HCT116 (cell line): ENCODE measurements around the gene PLPP2. TPM values are rescaled to one million over a fixed set of nuclear protein-coding genes. Genes with fewer than 3 reads are reported as not detected.

Experiments used
- ATAC-seq: fragments of 200-7000 bp; cut with Tn5 transposase; 2 replicates; pipeline ENCODE4 v1.9.1; 2020; ENCODE audit warnings: mild to moderate bottlenecking, moderate library complexity
- BruUV-seq: library from RNA; stranded (reverse); fragments of 400-500 nt; replicated peaks from 2 replicates; lab custom pipeline; 2021; lab: Mats Ljungman, UMichigan
- CTCF ChIA-PET: fragments of 300-600 bp; sonication (Branson Sonifier 250); formaldehyde crosslinking; loops from one replicate; lab custom pipeline; 2021; ENCODE audit warnings: antibody characterized with exemption; lab: Charles Lee
- POLR2A ChIA-PET: fragments of 300-600, 350-600 bp; sonication (Branson Sonifier 250); formaldehyde crosslinking; loops from one replicate; lab custom pipeline; 2021; ENCODE audit warnings: antibody characterized with exemption; lab: Charles Lee
- RAD21 ChIA-PET, 2 experiments: fragments of 300-600 bp; sonication (Branson Sonifier 250); formaldehyde crosslinking; loops; one replicate each; lab custom pipeline; 2023; ENCODE audit warnings: low total read pairs in 2 of 2; ENCODE audit not compliant: uncharacterized antibody in 2 of 2, unreplicated experiment in 2 of 2, low non-redundant PET in 1 of 2; lab: Charles Lee
- DNase-seq: peaks from one replicate; pipeline ENCODE4 v3.0.0-alpha.2; 2010; ENCODE audit warnings: low read depth, low spot score
- H2AFZ ChIP-seq: fragments of 200-600 bp; shearing (Covaris generic), sonication (generic); 2 replicates; pipeline ENCODE4 v1.6.1; 2017; ENCODE audit warnings: low read depth, mixed run types, mixed read lengths, antibody characterized with exemption, low read length; ENCODE audit not compliant: poor library complexity, severe bottlenecking
- H3K27ac ChIP-seq: 2 replicates; pipeline ENCODE4 v1.5.1; 2012; ENCODE audit warnings: low read depth, low read length
- H3K27me3 ChIP-seq: fragments of 200-600 bp; sonication (generic); 2 replicates; pipeline ENCODE4 v1.6.1; 2016; ENCODE audit warnings: mixed run types, low read length, mixed read lengths; ENCODE audit not compliant: insufficient read depth
- H3K36me3 ChIP-seq, 2 experiments: fragments of 200-500 bp in 1 of 2; fragments of 200-600 bp in 1 of 2; sonication (Bioruptor generic) in 1 of 2; sonication (generic) in 1 of 2; 2 replicates each; pipeline versions ENCODE4 v1.5.1 to v1.6.1; 2014 to 2016; ENCODE audit warnings: low read length in 2 of 2, inconsistent platforms in 1 of 2, mixed read lengths in 1 of 2, mixed run types in 1 of 2; ENCODE audit not compliant: insufficient read depth in 2 of 2, control insufficient read depth in 1 of 2
- H3K4me1 ChIP-seq, 2 experiments: fragments of 200-600 bp in 1 of 2; sonication (generic) in 1 of 2; 2 replicates each; pipeline versions ENCODE4 v1.5.1 to v1.6.1; 2012 to 2017; ENCODE audit warnings: low read length in 2 of 2, inconsistent platforms in 1 of 2, mild to moderate bottlenecking in 1 of 2, mixed read lengths in 1 of 2, mixed run types in 1 of 2, moderate library complexity in 1 of 2; ENCODE audit not compliant: insufficient read depth in 2 of 2, control insufficient read depth in 1 of 2
- H3K4me2 ChIP-seq: fragments of 200-600 bp; sonication (generic); 2 replicates; pipeline ENCODE4 v1.6.1; 2017; ENCODE audit warnings: mixed run types, low read length, mixed read lengths
- H3K4me3 ChIP-seq, 2 experiments: fragments of 200-600 bp in 1 of 2; sonication (generic) in 1 of 2; replicated peaks in 1 of 2; 2 replicates each; pipeline ENCODE4 v1.5.1; 2011 to 2016; ENCODE audit warnings: low read length in 2 of 2, control low read depth in 1 of 2, low read depth in 1 of 2, mild to moderate bottlenecking in 1 of 2, mixed read lengths in 1 of 2, mixed run types in 1 of 2
- H3K79me2 ChIP-seq: fragments of 200-600 bp; sonication (generic); 2 replicates; pipeline ENCODE4 v1.6.1; 2017; ENCODE audit warnings: mild to moderate bottlenecking, mixed run types, low read length, moderate library complexity, mixed read lengths; ENCODE audit not compliant: insufficient read depth
- H3K9ac ChIP-seq: fragments of 200-600 bp; sonication (generic); 2 replicates; pipeline ENCODE4 v1.6.1; 2016; ENCODE audit warnings: low read length, mixed read lengths
- H3K9me2 ChIP-seq: fragments of 200-600 bp; sonication (generic), shearing (Covaris generic); 2 replicates; pipeline ENCODE4 v1.6.1; 2017; ENCODE audit warnings: mixed run types, mild to moderate bottlenecking, moderate library complexity; ENCODE audit not compliant: insufficient read depth
- H3K9me3 ChIP-seq, 2 experiments: fragments of 200-500 bp in 1 of 2; fragments of 200-600 bp in 1 of 2; sonication (Bioruptor generic) in 1 of 2; sonication (generic) in 1 of 2; 2 replicates each; pipeline ENCODE4 v1.6.1; 2014 to 2017; ENCODE audit warnings: low read length in 2 of 2, mixed read lengths in 2 of 2, inconsistent platforms in 1 of 2, low read depth in 1 of 2, mild to moderate bottlenecking in 1 of 2, mixed run types in 1 of 2, moderate library complexity in 1 of 2; ENCODE audit not compliant: control insufficient read depth in 1 of 2, insufficient read depth in 1 of 2
- H4K20me1 ChIP-seq: fragments of 200-600 bp; sonication (generic), shearing (Covaris generic); 2 replicates; pipeline ENCODE4 v1.6.1; 2017; ENCODE audit warnings: mixed run types, mild to moderate bottlenecking, moderate library complexity; ENCODE audit not compliant: insufficient read depth
- CBX3 ChIP-seq: IDR thresholded peaks from 2 replicates; pipeline ENCODE4 v1.6.1; 2012; ENCODE audit warnings: low read depth
- EGR1 ChIP-seq: IDR thresholded peaks from 2 replicates; pipeline ENCODE4 v1.6.1; 2012; ENCODE audit warnings: low read depth
- ELF1 ChIP-seq: IDR thresholded peaks from 2 replicates; pipeline ENCODE4 v1.6.1; 2012; ENCODE audit warnings: low read depth, borderline replicate concordance
- EZH2 ChIP-seq: fragments of 200-600 bp; sonication (generic); IDR thresholded peaks from 2 replicates; pipeline ENCODE4 v1.6.1; 2017; ENCODE audit warnings: antibody characterized with exemption, mixed run types
- EZH2phosphoT487 ChIP-seq: fragments of 200-600 bp; IDR thresholded peaks from 2 replicates; pipeline ENCODE4 v1.6.1; 2018; ENCODE audit warnings: antibody characterized with exemption, borderline replicate concordance
- FOSL1 ChIP-seq: IDR thresholded peaks from 2 replicates; pipeline ENCODE4 v1.6.1; 2012; ENCODE audit warnings: low read depth
- POLR2A ChIP-seq: IDR thresholded peaks from 2 replicates; pipeline ENCODE4 v1.7.0; 2011; ENCODE audit warnings: borderline replicate concordance; ENCODE audit not compliant: insufficient read depth, insufficient read length; ENCODE audit errors: extremely low read depth
- POLR2AphosphoS5 ChIP-seq: IDR thresholded peaks from 2 replicates; pipeline ENCODE4 v1.6.1; 2011; ENCODE audit warnings: mild to moderate bottlenecking, low read depth, low read length, moderate library complexity
- REST ChIP-seq: IDR thresholded peaks from 2 replicates; pipeline ENCODE4 v1.6.1; 2012; ENCODE audit warnings: low read depth
- SIN3A ChIP-seq: IDR thresholded peaks from 2 replicates; pipeline ENCODE4 v1.6.1; 2012; ENCODE audit warnings: low read depth
- SP1 ChIP-seq: IDR thresholded peaks from 2 replicates; pipeline ENCODE4 v1.6.1; 2012; ENCODE audit warnings: low read depth
- YY1 ChIP-seq: IDR thresholded peaks from 2 replicates; pipeline ENCODE4 v1.6.1; 2011; ENCODE audit warnings: low read length, low read depth, moderate library complexity, mild to moderate bottlenecking; ENCODE audit not compliant: insufficient replicate concordance; ENCODE audit errors: extremely low read depth
- ZFX ChIP-seq: fragments of 450-650 bp; IDR thresholded peaks from 2 replicates; pipeline ENCODE4 v1.6.1; 2017
- ZNF274 ChIP-seq: fragments of 200-500 bp; sonication (Bioruptor generic); IDR thresholded peaks from 2 replicates; pipeline ENCODE4 v1.6.1; 2014; ENCODE audit warnings: mild to moderate bottlenecking, low read depth, low read length, inconsistent platforms
- intact Hi-C: fragments of 100-400 bp; cut with micrococcal nuclease; formaldehyde crosslinking; loops from 2 replicates; pipeline ENCODE4 v1.10.0; 2022
- total RNA-seq: library from RNA; stranded (reverse); gene quantifications from one replicate; pipeline ENCODE4 v1.2.1, GENCODE V29; 2021; ENCODE audit not compliant: unreplicated experiment
- TF ChIP-seq, protein P1 (sequence below): IDR thresholded peaks from 2 replicates; pipeline ENCODE4 v1.6.1; 2011; ENCODE audit warnings: mild to moderate bottlenecking, low read length, moderate library complexity; ENCODE audit not compliant: insufficient replicate concordance; ENCODE audit errors: extremely low read depth
- TF ChIP-seq, protein P2 (sequence below): IDR thresholded peaks from 2 replicates; pipeline ENCODE4 v1.6.1; 2012

The PLPP2 gene
- total RNA-seq, 1 experiment from 2014 or later, result 128 TPM

DNA sequence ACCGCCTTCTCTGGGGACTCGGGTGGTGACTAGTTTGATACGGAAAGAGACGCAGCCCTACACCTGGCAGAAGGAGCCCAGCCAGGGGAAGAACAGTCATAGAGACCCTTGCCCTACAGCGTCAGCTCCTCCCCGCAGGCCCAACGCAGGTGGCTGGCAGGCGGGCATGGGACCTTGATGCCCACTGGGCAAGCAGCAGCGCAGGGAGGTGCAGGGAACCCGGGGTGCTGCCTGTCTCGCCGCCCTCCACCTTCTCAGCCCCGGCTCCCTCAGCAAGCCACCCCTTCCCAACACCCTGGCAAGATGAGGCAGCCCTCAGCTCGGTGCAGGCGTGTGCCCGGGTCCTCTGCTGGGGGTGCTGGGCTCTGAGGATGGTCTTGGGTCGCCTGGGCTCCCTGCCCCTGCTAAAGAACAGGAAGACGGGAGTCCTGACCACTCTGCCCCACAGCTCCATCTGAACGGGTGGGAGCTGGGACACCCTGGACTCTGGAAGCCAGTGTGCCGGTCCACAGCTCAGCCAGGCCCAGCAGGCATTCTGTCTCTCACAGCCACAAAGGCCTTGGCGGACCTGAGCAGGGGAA is 44.4 kb upstream of the PLPP2 start:
- peaks cover 78% of the 10 kb centered on the region for H3K79me2 ChIP-seq
- H3K27ac ChIP-seq, result no peak overlapping the region
- no peaks in the 10 kb centered on the region for H4K20me1 ChIP-seq
- H3K9me3 ChIP-seq, result peaks cover 0 to 8% of the 10 kb centered on the region in 2 experiments; a peak in 1 of 4 replicates
- ChIA-PET RAD21 (no interaction called here), POLR2A (no interaction called here), CTCF (no interaction called here)
- no peaks in the 10 kb centered on the region for H3K9me2 ChIP-seq
- peaks cover 6 to 25% of the 10 kb centered on the region in 2 experiments for H3K36me3 ChIP-seq
- BruUV-seq, result no TSS peak
- H3K4me3 ChIP-seq, result no peak overlapping the region
- no peaks in the 10 kb centered on the region for H3K4me1 ChIP-seq
- H3K9ac ChIP-seq, result no peak overlapping the region
- ATAC-seq (no peak), DNase-seq (no peak)
- H2AFZ ChIP-seq, result no peak overlapping the region
- TF ChIP-seq FOSL1 (no peak), SIN3A (no peak), EZH2phosphoT487 (no peak), ZNF274 (no peak), REST (no peak), POLR2AphosphoS5 (no peak), POLR2A (no peak), CBX3 (no peak), EZH2 (no peak), YY1 (no peak), ELF1 (no peak), EGR1 (no peak), ZFX (no peak), SP1 (no peak)
- TF ChIP-seq, protein P1, sequence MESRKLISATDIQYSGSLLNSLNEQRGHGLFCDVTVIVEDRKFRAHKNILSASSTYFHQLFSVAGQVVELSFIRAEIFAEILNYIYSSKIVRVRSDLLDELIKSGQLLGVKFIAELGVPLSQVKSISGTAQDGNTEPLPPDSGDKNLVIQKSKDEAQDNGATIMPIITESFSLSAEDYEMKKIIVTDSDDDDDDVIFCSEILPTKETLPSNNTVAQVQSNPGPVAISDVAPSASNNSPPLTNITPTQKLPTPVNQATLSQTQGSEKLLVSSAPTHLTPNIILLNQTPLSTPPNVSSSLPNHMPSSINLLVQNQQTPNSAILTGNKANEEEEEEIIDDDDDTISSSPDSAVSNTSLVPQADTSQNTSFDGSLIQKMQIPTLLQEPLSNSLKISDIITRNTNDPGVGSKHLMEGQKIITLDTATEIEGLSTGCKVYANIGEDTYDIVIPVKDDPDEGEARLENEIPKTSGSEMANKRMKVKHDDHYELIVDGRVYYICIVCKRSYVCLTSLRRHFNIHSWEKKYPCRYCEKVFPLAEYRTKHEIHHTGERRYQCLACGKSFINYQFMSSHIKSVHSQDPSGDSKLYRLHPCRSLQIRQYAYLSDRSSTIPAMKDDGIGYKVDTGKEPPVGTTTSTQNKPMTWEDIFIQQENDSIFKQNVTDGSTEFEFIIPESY, result no peak
- TF ChIP-seq, protein P2, sequence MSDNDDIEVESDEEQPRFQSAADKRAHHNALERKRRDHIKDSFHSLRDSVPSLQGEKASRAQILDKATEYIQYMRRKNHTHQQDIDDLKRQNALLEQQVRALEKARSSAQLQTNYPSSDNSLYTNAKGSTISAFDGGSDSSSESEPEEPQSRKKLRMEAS, result no peak
- H3K4me2 ChIP-seq, result no peak overlapping the region
- no peaks in the 10 kb centered on the region for H3K27me3 ChIP-seq
- intact Hi-C loops, result no loop called here
